DOHH2 (cell line): ENCODE data around the gene ANXA4.

Source experiments
- CTCF ChIP-seq: fragments of 200-600 bp; sonication (generic); IDR thresholded peaks from one replicate; pipeline ENCODE4 v1.5.1; 2014; ENCODE audit warnings: antibody characterized with exemption, mild to moderate bottlenecking, low read depth, low read length; ENCODE audit not compliant: poor library complexity, severe bottlenecking
- EZH2phosphoT487 ChIP-seq: fragments of 200-600 bp; sonication (generic); IDR thresholded peaks from 2 replicates; pipeline ENCODE4 v1.6.1; 2017; ENCODE audit warnings: borderline replicate concordance, mild to moderate bottlenecking, antibody characterized with exemption, low read length, moderate library complexity, mixed read lengths

GRCh38 chr2:69858261-69858660, 116.3 kb downstream of the ANXA4 start:
- TF ChIP-seq CTCF (no peak), EZH2phosphoT487 (no peak)
